IMR-90 (cell line): ENCODE data around the gene TMC4. TPM values are rescaled to one million over a fixed set of nuclear protein-coding genes. Genes with fewer than 3 reads are reported as not detected.

Experiments used
- ATAC-seq: fragments of 200-7000 bp; cut with Tn5 transposase; 2 replicates; pipeline ENCODE4 v1.9.1; 2020; ENCODE audit warnings: low read depth, mild to moderate bottlenecking, moderate library complexity
- BruUV-seq: library from RNA; stranded (reverse); fragments of 400-500 nt; replicated peaks from 2 replicates; lab custom pipeline; 2021; lab: Mats Ljungman, UMichigan
- CTCF ChIA-PET: fragments of 300-600 bp; formaldehyde crosslinking; extraction: SDS; loops from one replicate; lab custom pipeline; 2021; ENCODE audit warnings: antibody characterized with exemption; lab: Yijun Ruan, JAX
- POLR2A ChIA-PET: fragments of 300-600 bp; sonication (Branson Sonifier 250); formaldehyde crosslinking; loops from one replicate; lab custom pipeline; 2022; ENCODE audit warnings: antibody characterized with exemption; ENCODE audit not compliant: unreplicated experiment; lab: Charles Lee
- DNase-seq: peaks from one replicate; pipeline ENCODE4 v3.0.0; 2013
- H2AFZ ChIP-seq: replicated peaks from 2 replicates; pipeline ENCODE3; 2013; ENCODE audit warnings: low read length, mild to moderate bottlenecking; ENCODE audit not compliant: poor library complexity
- H2AK5ac ChIP-seq: 2 replicates; pipeline ENCODE4 v1.6.1; 2013; ENCODE audit warnings: low read depth, low read length, inconsistent platforms
- H2AK9ac ChIP-seq: replicated peaks from 2 replicates; pipeline ENCODE3; 2013; ENCODE audit warnings: mild to moderate bottlenecking, low read depth, low read length, moderate library complexity; ENCODE audit not compliant: poor library complexity
- H2BK120ac ChIP-seq: 2 replicates; pipeline ENCODE4 v1.6.1; 2013; ENCODE audit warnings: low read depth, low read length, inconsistent platforms
- H2BK15ac ChIP-seq: 3 replicates; pipeline ENCODE4 v1.6.1; 2013; ENCODE audit warnings: low read depth, low read length, inconsistent platforms
- H2BK20ac ChIP-seq: 2 replicates; pipeline ENCODE4 v1.6.1; 2013; ENCODE audit warnings: low read depth, mild to moderate bottlenecking, inconsistent platforms, low read length, moderate library complexity
- H2BK5ac ChIP-seq: 2 replicates; pipeline ENCODE4 v1.6.1; 2013; ENCODE audit warnings: mild to moderate bottlenecking, low read depth, low read length, inconsistent platforms; ENCODE audit not compliant: poor library complexity, severe bottlenecking
- H3K14ac ChIP-seq: replicated peaks from 2 replicates; pipeline ENCODE4 v1.6.1; 2013; ENCODE audit warnings: low read depth, low read length, inconsistent platforms
- H3K18ac ChIP-seq: 2 replicates; pipeline ENCODE4 v1.6.1; 2013; ENCODE audit warnings: low read depth, low read length, control low read depth
- H3K23ac ChIP-seq: 2 replicates; pipeline ENCODE4 v1.6.1; 2013; ENCODE audit warnings: low read depth, low read length, inconsistent platforms
- H3K27ac ChIP-seq: 2 replicates; pipeline ENCODE4 v1.5.1; 2013; ENCODE audit warnings: mild to moderate bottlenecking, control low read depth, low read length; ENCODE audit not compliant: insufficient read depth
- H3K27me3 ChIP-seq: 2 replicates; pipeline ENCODE4 v1.6.1; 2013; ENCODE audit warnings: low read length; ENCODE audit not compliant: control insufficient read depth, insufficient read depth
- H3K36me3 ChIP-seq: 2 replicates; pipeline ENCODE4 v1.6.1; 2013; ENCODE audit warnings: low read length, mixed read lengths; ENCODE audit not compliant: control insufficient read depth, insufficient read depth
- H3K4ac ChIP-seq: 2 replicates; pipeline ENCODE4 v1.6.1; 2013; ENCODE audit warnings: low read depth, low read length, inconsistent platforms
- H3K4me1 ChIP-seq: 2 replicates; pipeline ENCODE4 v1.6.1; 2013; ENCODE audit warnings: low read length, mixed read lengths; ENCODE audit not compliant: control insufficient read depth, insufficient read depth
- H3K4me2 ChIP-seq: 2 replicates; pipeline ENCODE4 v1.6.1; 2013; ENCODE audit warnings: low read depth, mild to moderate bottlenecking, control low read depth, low read length, moderate library complexity
- H3K4me3 ChIP-seq: 2 replicates; pipeline ENCODE4 v1.5.1; 2013; ENCODE audit warnings: low read depth, mild to moderate bottlenecking, control low read depth, low read length, moderate library complexity; ENCODE audit not compliant: insufficient read depth
- H3K56ac ChIP-seq: 2 replicates; pipeline ENCODE4 v1.6.1; 2013; ENCODE audit warnings: low read length, inconsistent platforms; ENCODE audit not compliant: insufficient read depth; ENCODE audit errors: extremely low read depth
- H3K79me1 ChIP-seq, 2 experiments: 2 replicates each; pipeline ENCODE4 v1.6.1; 2013; ENCODE audit warnings: low read length in 2 of 2, inconsistent platforms in 1 of 2, low read depth in 1 of 2
- H3K9ac ChIP-seq: 2 replicates; pipeline ENCODE4 v1.6.1; 2013; ENCODE audit warnings: low read depth, low read length, control low read depth
- H3K9me1 ChIP-seq: 2 replicates; pipeline ENCODE4 v1.6.1; 2013; ENCODE audit warnings: low read length, inconsistent platforms; ENCODE audit not compliant: insufficient read depth
- H3K9me3 ChIP-seq: 2 replicates; pipeline ENCODE4 v1.6.1; 2013; ENCODE audit warnings: low read length; ENCODE audit not compliant: control insufficient read depth, insufficient read depth
- H4K20me1 ChIP-seq: 2 replicates; pipeline ENCODE4 v1.6.1; 2013; ENCODE audit warnings: low read length, inconsistent platforms; ENCODE audit not compliant: insufficient read depth
- H4K5ac ChIP-seq: 2 replicates; pipeline ENCODE4 v1.6.1; 2013; ENCODE audit warnings: mild to moderate bottlenecking, low read depth, low read length, control low read depth
- H4K8ac ChIP-seq, 2 experiments: 2 replicates each; pipeline ENCODE4 v1.6.1; 2013; ENCODE audit warnings: low read depth in 2 of 2, low read length in 2 of 2, control low read depth in 1 of 2, inconsistent platforms in 1 of 2
- H4K91ac ChIP-seq: 2 replicates; pipeline ENCODE4 v1.6.1; 2013; ENCODE audit warnings: low read depth, low read length, inconsistent platforms; ENCODE audit not compliant: insufficient read depth
- CEBPB ChIP-seq: IDR thresholded peaks from 2 replicates; pipeline ENCODE4 v1.6.1; 2012; ENCODE audit warnings: low read depth, low read length, improper control_type of control experiment
- CHD1 ChIP-seq: IDR thresholded peaks from 2 replicates; pipeline ENCODE4 v1.6.1; 2012; ENCODE audit warnings: low read depth, low read length, improper control_type of control experiment
- CTCF ChIP-seq: conservative IDR thresholded peaks from 2 replicates; pipeline ENCODE4 v1.5.1; 2012; ENCODE audit warnings: mild to moderate bottlenecking, low read depth, low read length, improper control_type of control experiment
- MAFK ChIP-seq: IDR thresholded peaks from 2 replicates; pipeline ENCODE4 v1.6.1; 2012; ENCODE audit warnings: low read depth, low read length, improper control_type of control experiment
- RAD21 ChIP-seq: IDR thresholded peaks from 2 replicates; pipeline ENCODE4 v1.6.1; 2012; ENCODE audit warnings: low read length, improper control_type of control experiment
- RCOR1 ChIP-seq: IDR thresholded peaks from 2 replicates; pipeline ENCODE4 v1.6.1; 2012; ENCODE audit warnings: mild to moderate bottlenecking, low read length, improper control_type of control experiment; ENCODE audit not compliant: insufficient replicate concordance
- SMC3 ChIP-seq: fragments of 150-350 bp; IDR thresholded peaks from 2 replicates; pipeline ENCODE4 v1.6.1; 2016; ENCODE audit warnings: low read depth, mild to moderate bottlenecking, antibody characterized with exemption, low read length, moderate library complexity
- WGBS, 2 experiments: methylation state at CpG; one replicate each; pipeline versions ENCODE4 v1.1.5 to v1.1.7; 2013; ENCODE audit warnings: missing lambda C conversion rate in 2 of 2; ENCODE audit not compliant: insufficient read length in 1 of 2; ENCODE audit errors: extremely low coverage in 2 of 2; 5-methylcytosine and 5-hydroxymethylcytosine counted together
- dilution Hi-C: fragments of 300-500 bp; cut with HindIII; formaldehyde crosslinking; loops from one replicate; pipeline ENCODE4 v1.14.3; 2018; ENCODE audit warnings: low sequenced_read_pairs; ENCODE audit not compliant: unreplicated experiment
- in situ Hi-C: fragments of 300-500 bp; cut with MboI; formaldehyde crosslinking; loops from 3 replicates; pipeline ENCODE4 v1.14.3; 2019; ENCODE audit warnings: low sequenced_read_pairs, inconsistent platforms, mixed read lengths
- intact Hi-C: fragments of 100-400 bp; cut with micrococcal nuclease; formaldehyde crosslinking; loops from 2 replicates; pipeline ENCODE4 v1.10.0; 2022
- polyA plus RNA-seq, 3 experiments: library from polyadenylated mRNA; depleted of rRNA; stranded (reverse); fragments of >200 nt; gene quantifications; 2 replicates each; pipeline ENCODE4 v1.2.3, GENCODE V29; 2012; ENCODE audit warnings: low replicate concordance in 1 of 3
- total RNA-seq: library from RNA; depleted of rRNA; stranded (reverse); fragments of >200 nt; gene quantifications from 2 replicates; pipeline ENCODE4 v1.2.3, GENCODE V29; 2012

Gene TMC4
- total and polyA plus RNA-seq, 2 of the 4 experiments (the other 2 are of a cell fraction) = 0.72 to 1.1 TPM

- Histone ChIP-seq H3K36me3 (peaks cover 15% of the 10 kb centered on the region), H2BK5ac (no peak overlapping the region), H3K23ac (0 out of 2 replicates have a peak overlapping the region, but pooled peaks have one; percentile 64), H2BK15ac (no peak overlapping the region), H2BK20ac (no peak overlapping the region), H3K4me3 (peak overlapping the region; percentile 52; the same call in 1 of the 2 replicates), H2AK9ac (peak overlapping the region; percentile 89), H2BK120ac (no peak overlapping the region), H3K9me1 (no peaks in the 10 kb centered on the region; the same call in none of the 2 replicates), H4K8ac (peak overlapping the region in 1 of 2 experiments; percentile 49; a peak in 1 of 4 replicates), H3K9me3 (no peaks in the 10 kb centered on the region), H4K20me1 (no peaks in the 10 kb centered on the region), H3K14ac (0 out of 2 replicates have a peak overlapping the region, but pooled peaks have one; percentile 23), H2AFZ (peak overlapping the region; percentile 97), H4K5ac (no peak overlapping the region), H3K4me1 (peaks cover 11% of the 10 kb centered on the region), H3K9ac (no peak overlapping the region), H3K18ac (no peak overlapping the region), H3K27ac (peak overlapping the region; percentile 67; the same call in 1 of the 2 replicates), H3K4ac (0 out of 2 replicates have a peak overlapping the region, but pooled peaks have one; percentile 55), H3K56ac (no peak overlapping the region), H2AK5ac (peak overlapping the region; percentile 69; the same call in 1 of the 2 replicates), H3K4me2 (peak overlapping the region; percentile 73), H3K27me3 (no peaks in the 10 kb centered on the region), H4K91ac (no peak overlapping the region), H3K79me1 (peaks cover 10 to 38% of the 10 kb centered on the region in 2 experiments; a peak in 3 of 4 replicates)
- ChIA-PET POLR2A (interaction anchor here (1.9 kb wide), 1 partner anchor 40 kb away, joined by 5 read pairs; the partner anchor contains the start of gene RPS9), CTCF (no interaction called here)
- WGBS, 2 experiments = 26% methylated on average over 3 of the region's 13 CpGs; no CpG with 5 or more reads in 1 of the 2 experiments
- intact Hi-C loops = no loop called here
- dilution Hi-C loops = no loop called here
- in situ Hi-C loops = no loop called here
- no peak for DNase-seq
- BruUV-seq = TSS peak; percentile 43
- TF ChIP-seq CTCF (no peak), MAFK (no peak), SMC3 (no peak), CHD1 (no peak), CEBPB (no peak), RAD21 (no peak), RCOR1 (no peak)
- no peak for ATAC-seq
Measured at GRCh38 chr19:54160854-54161253, 12.1 kb downstream of the TMC4 start.
